ENCODE measurements around the gene BABAM2.
A peak's percentile ranks its signal among the peaks of the same experiment; 100 is the strongest.
"Not testable (repeated sequence)": the region's sequence is repeated elsewhere in the genome, so short reads cannot be mapped to it uniquely, and the experiment has no call there.

Gene BABAM2

GRCh38 chr2:28224648-28225472 is 334.3 kb downstream of the BABAM2 start:
- no peak for DNase-seq

DNA sequence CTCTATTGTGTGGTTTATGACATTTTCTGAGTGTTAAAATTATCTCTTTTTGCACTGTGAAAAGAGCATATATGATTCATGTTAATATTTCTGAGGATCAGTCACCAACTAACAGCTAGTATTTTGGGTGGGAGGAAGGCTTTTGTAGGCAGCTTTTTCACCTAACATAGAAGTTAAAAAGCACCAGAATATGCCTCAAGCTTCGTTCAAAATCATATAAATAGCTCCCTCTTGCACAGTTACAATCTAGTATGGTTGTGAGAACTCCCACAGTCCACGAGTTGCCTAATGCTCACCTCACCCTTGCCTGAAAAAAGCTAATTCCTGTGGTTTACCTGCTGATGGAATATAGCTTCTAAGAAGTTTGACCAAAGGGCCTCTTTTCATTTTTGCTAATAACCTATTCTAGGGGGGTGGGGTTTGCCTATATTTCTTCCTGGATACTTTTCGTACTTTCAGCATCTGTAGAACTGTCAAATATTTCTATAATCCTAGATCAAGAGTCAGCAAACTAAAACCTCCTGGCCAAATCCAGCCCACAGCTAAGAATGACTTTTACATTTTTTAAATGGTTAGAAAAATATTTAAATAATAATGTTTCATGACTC is 335.0 kb downstream of the BABAM2 start:
- DNase-seq = no peak

DNA sequence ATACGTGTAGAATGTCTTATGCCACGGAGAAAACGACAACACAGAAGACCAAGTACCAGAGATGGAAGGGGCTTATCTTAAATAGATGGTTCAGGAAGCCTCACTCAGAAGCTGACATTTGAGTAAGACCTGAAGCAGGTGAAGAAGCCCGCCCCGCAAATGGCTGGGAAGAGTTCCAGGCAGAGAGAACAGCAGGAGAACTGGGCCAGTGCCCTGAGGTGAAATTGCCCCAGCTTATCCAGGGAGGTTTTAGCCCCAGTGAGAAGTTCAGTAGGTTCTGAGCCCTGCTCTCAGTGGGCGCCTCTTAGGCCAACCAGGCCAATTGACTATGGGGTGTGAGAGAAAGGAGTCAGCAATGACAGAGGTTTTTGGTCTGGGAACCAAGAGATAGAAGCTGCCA is 336.0 kb downstream of the BABAM2 start:
- no peak for DNase-seq

GRCh38 chr2:28227498-28227897 is 337.0 kb downstream of the BABAM2 start:
- DNase-seq = no peak

DNA sequence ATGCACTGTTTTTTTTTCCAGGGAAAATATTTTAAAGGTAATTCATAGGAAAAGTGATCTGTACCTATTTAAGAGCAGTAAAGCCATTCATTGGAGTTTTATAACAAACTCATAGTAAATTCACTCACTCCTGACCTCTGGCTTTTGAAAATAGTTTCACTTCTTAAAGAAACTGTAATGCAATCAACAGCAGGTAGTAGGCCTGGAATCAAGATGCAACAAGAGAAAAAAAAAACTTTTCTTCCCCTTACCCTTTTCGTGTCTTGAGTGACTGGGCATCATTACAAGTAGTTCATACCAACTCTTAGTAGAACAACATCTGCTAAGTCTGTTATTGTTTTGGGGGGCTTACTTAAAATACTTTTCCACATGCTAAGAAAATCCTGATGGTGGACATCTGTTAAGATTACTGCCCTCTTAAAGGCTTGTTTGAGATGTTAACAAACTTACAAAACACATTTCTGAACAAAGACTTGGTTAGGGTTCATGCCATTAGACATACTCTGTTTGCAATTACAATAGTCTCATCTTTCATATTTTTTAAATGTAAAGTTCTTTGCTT is 338.0 kb downstream of the BABAM2 start:
- DNase-seq = no peak

- DNase-seq = no peak
Observed at GRCh38 chr2:28231110-28231631, 340.6 kb downstream of the BABAM2 start.

GRCh38 chr2:28232295-28232694 is 341.8 kb downstream of the BABAM2 start:
- no peak for DNase-seq

DNA sequence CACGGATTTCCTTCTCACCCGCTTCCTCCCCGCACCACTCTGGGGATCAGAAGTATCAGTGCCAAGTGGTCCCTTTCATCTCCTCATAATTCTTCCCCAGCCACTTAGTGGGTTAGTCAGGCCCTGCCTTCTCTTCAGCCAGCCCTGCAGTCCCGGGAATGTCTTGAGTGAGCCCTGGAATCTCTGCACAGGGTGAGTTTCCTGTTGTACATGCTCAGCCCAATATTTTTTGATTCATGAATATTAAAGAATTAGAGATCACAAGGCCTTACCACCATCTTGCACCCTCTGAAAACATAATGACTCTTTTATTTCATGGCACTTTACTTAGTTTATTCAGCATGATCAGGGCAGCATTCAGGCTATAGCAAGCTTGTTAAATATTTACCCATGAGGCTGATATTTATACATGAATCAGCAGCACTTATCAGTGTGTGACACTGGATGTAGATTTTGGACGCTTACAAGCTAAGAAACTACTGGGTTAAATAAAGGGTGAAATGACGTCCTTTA is 342.7 kb downstream of the BABAM2 start:
- DNase-seq = no peak

DNA sequence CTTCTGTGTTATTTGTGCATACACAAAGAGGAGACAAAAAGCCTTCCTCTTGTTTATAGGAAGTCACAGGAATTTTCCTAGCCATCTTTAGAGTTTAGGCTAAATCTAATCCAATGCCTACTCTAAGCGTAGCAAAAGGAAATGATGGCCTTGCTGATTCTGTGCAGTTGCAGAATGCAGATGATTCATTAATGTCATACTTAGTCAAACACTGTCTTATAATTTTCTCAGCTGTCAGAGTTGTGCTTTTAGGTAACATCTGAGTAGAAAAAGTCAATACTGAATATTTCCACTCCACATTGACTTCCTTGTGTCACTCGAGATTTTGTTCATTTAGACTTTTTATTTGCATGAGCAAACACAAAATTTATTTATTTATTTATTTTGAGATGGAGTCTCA is 344.3 kb downstream of the BABAM2 start:
- DNase-seq = no peak

DNA sequence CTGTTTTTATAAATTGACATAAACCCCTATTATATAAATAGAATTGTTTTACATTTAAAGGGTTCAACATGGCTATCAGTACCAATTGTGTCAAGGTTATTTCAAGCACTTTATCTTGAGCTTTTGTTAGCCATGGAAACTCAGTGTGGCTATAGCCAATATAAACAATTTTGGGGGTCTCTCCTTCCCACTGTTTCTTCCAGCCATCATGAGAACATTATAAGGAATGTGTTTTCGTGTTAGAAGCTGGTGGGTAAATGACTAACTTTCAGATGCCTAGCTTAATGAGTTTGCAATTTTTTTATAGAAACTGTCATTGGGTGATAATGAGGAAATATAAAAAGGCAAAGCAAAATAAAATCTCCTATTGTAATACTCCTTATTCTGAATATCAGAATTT is 348.7 kb downstream of the BABAM2 start:
- no peak for DNase-seq

DNA sequence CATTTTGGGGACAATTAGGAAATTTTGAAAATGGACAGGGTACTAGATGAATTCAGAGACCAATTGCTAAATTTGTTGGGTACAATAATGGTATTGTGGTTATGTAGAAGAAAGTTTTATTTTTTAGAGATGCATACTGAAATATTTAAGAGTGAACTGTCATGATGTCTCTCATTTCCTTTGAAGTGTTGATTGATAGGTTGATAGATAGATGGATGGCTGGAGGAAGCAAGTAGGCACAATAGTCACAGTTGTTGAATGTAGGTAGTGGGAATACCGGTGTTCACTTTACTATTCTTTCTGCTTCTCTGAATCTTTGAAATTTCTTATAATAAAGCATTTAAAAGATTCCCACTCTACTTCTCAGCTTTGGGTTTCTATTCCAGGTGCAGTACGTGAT is 350.4 kb downstream of the BABAM2 start:
- no peak for DNase-seq

- DNase-seq = no peak
Observed at GRCh38 chr2:28247290-28247689, 356.8 kb downstream of the BABAM2 start.

DNA sequence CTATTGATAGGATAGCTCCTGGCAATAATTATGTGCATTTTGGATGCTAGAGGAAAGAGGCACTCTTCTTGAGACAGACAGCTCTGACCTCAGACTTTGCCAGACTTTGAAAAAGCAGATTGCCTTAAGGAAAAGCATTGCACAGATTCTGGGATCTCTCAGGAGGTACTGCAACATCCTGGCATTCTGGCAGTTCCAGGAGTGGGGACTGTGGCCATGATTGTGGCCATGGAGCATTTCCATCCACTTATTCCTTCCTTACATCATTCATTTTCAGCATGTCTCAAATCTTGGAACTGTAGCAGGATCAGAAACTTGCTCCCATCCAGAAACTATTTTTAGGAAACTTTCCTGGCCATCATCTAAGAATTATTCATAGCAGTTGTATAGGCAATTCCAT is 357.2 kb downstream of the BABAM2 start:
- no peak for DNase-seq

DNA sequence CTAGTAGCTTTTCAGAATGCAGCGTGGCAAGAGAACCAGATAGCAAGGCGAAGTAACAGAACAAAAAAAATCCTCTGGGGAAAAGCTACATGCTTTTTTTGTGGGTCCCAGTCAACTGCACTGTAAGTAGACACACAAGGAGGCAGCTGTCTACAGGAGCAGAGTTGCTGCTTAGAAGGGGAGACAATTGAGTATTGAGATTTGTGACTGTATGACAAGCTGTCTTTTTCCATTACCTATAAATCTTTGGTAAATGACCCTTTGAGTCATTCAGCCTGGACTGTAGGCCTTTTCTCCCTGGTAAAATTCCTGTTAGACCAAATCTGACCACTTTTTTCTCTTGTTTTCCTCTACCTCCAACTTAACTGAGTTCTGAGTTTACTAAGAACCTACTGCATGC is 358.0 kb downstream of the BABAM2 start:
- DNase-seq = no peak

GRCh38 chr2:28250006-28250405 is 359.5 kb downstream of the BABAM2 start:
- no peak for DNase-seq

DNA sequence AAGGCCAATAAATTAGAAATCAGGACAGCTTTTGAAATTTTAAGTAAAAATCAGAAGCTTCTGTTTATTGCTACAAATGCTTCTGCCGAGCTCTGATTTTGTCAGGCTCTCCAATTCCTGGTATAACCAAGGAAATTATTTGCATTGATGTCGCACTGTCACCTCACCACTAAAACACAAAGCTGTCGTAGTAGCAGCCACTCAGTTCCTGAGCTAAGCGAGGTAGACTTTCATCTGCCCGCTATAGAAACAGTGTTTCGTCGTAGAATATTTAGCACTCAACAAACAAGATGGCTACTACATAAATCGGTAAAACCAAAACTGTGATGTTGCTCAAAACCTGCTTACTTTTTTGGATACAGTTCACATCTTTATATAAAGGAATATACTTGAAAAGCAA is 360.8 kb downstream of the BABAM2 start:
- peak; percentile 53 for DNase-seq

DNA sequence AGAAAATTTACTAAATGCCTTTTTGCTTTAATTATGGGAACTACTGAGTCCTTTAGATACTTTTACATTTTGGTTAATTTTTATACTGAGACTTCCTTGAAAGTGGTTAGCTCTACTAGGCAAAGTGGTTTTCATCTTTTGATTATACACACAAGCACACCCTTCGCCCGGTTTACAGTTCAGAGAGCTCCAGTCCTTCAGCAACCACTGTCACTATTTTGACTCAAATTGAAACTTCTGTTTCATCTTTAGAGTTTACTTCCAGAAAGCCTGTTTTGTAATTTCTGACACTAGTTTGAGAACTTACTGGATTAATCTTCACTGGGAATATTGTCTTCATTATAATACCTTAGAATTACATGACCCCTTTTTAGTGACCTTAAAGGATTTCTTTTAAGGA is 361.8 kb downstream of the BABAM2 start:
- no peak for DNase-seq

- DNase-seq = no peak
Observed at GRCh38 chr2:28253543-28253942, 363.0 kb downstream of the BABAM2 start.

GRCh38 chr2:28255231-28255630 is 364.7 kb downstream of the BABAM2 start:
- DNase-seq = not testable (repeated sequence)

- no peak for DNase-seq
Observed at GRCh38 chr2:28257182-28257581, 366.7 kb downstream of the BABAM2 start.

GRCh38 chr2:28259226-28259625 is 368.7 kb downstream of the BABAM2 start:
- DNase-seq = not testable (repeated sequence)

DNA sequence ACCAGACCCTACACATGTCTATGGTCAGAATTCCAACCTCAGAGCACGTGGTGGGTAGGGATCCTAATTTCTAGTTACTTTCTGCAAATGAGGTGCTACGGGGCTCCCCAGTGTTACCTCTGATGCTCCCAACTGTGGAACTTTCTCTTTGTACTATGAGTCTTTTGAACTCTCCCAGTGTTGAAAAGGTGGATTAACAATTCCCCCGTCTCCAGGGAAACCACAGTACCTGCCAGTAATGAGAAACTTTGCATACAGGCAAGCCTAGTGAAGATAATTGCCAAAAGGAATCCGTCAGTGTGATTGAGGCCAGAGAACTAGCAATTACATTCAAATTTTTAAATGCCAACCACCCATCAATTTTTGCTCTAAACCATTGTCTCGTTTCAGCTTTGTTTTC is 373.2 kb downstream of the BABAM2 start:
- no peak for DNase-seq

DNA sequence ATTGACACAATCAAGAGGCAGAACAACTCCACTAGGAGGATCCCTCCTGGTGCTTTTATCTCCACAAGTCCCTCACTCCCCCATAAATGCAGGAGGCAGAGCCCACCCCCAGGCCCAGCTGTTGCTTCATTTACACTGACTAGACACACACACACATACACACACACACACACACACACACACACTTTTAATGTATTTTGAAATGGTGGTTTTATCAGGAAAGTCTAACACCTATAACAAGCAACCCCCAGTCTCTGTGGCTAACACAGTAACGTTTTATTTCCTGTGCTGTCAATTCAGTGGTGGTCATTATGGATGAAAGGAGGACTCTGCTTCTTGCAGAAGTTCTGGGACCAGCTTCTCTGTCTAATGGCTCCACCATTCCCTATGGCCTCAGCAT is 376.8 kb downstream of the BABAM2 start:
- no peak for DNase-seq

DNA sequence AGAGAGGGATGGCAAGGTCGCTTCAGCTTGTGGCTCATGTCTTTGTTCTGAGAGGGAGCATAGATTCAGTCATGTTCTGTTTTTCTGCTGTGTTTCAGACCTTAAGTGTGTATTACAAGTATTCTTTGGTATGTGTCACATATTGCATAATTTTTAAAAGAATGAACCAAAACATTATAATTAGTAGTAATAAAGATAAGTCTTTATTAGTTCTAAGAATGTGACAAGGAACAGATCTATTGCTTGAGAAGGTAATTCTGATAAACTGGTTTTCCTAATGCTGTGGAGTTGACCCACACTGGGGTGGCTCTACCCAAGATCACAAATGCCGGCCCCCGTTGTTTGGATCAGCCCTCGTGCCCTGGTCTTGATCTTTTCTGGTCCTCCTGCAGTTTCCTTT is 377.9 kb downstream of the BABAM2 start:
- DNase-seq = no peak
